ENCODE measurements around the gene PAX5.

The PAX5 gene

GRCh38 chr9:36893911-36894310 lies 140.2 kb downstream of the PAX5 start:
- no peak overlapping the region for H3K27ac ChIP-seq
- no peak for TF ChIP-seq CTCF (IDR thresholded peaks at IDR 0.05)
- no peak for TF ChIP-seq ZFX (IDR thresholded peaks at IDR 0.05; ENCODE audit: borderline replicate concordance)

GRCh38 chr9:36893184-36893583 lies 140.9 kb downstream of the PAX5 start:
- no peak for TF ChIP-seq CTCF (IDR thresholded peaks at IDR 0.05)
- no peak for TF ChIP-seq ZFX (IDR thresholded peaks at IDR 0.05; ENCODE audit: borderline replicate concordance)
- no peak overlapping the region for H3K27ac ChIP-seq

GRCh38 chr9:36892279-36892678 lies 141.8 kb downstream of the PAX5 start:
- H3K27ac ChIP-seq = no peak overlapping the region
- no peak for TF ChIP-seq CTCF (IDR thresholded peaks at IDR 0.05)

GRCh38 chr9:36891341-36891811 lies 142.7 kb downstream of the PAX5 start:
- no peak for TF ChIP-seq CTCF (IDR thresholded peaks at IDR 0.05)
- TF ChIP-seq ZFX (IDR thresholded peaks at IDR 0.05; ENCODE audit: borderline replicate concordance) = no peak
- no peak overlapping the region for H3K27ac ChIP-seq

GRCh38 chr9:36889844-36890243 lies 144.2 kb downstream of the PAX5 start:
- no peak for TF ChIP-seq CTCF (IDR thresholded peaks at IDR 0.05)
- no peak for TF ChIP-seq ZFX (IDR thresholded peaks at IDR 0.05; ENCODE audit: borderline replicate concordance)
- H3K27ac ChIP-seq = no peak overlapping the region

DNA sequence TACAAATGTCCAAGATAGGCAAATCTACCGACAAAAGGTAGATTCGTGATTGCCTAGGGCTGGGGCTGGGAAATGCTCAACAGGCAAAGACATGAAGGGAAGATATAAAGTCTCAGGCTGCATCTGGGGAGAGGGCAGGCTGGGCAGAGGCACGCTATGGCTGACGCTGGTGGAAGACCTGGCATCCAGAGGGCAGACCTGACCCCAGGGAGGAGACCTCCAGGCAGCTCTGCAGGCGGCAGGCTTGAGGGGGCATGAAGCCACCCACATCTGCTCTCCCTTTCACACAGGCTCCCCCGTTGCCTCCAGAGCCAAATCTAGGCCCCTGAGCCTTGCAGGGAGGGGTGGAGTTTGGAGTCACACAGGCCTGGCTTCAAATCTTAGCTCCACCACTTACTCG lies 145.5 kb downstream of the PAX5 start:
- no peak overlapping the region for H3K27ac ChIP-seq
- TF ChIP-seq CTCF (IDR thresholded peaks at IDR 0.05) (no peak), ZFX (IDR thresholded peaks at IDR 0.05; ENCODE audit: borderline replicate concordance) (no peak)

DNA sequence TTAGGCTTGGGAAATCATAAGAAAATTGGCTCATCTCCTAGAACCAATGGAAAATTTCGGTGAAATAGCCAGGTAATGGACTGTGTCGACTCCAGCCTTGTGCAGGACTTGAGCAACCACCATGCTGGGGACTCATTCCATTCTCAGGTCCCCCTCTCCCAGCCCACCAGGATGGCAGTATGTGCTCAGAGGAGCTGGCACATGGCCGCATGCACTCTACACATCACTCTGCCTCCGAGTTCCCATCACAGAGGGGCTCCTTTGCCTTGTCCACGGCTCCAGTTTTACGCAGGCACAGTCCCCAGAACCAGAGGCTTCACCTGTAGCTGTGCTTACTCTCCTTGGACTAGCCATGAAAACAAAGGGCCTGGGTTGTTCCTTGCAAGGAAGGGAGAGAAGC lies 149.3 kb downstream of the PAX5 start:
- TF ChIP-seq CTCF (IDR thresholded peaks at IDR 0.05) (no peak), ZFX (IDR thresholded peaks at IDR 0.05; ENCODE audit: borderline replicate concordance) (no peak)
- no peak overlapping the region for H3K27ac ChIP-seq
